ENCODE measurements around the gene MIER1.

GRCh38 chr1:67019600-67020136 is 94.9 kb downstream of the MIER1 start:
- TF ChIP-seq, protein P1, sequence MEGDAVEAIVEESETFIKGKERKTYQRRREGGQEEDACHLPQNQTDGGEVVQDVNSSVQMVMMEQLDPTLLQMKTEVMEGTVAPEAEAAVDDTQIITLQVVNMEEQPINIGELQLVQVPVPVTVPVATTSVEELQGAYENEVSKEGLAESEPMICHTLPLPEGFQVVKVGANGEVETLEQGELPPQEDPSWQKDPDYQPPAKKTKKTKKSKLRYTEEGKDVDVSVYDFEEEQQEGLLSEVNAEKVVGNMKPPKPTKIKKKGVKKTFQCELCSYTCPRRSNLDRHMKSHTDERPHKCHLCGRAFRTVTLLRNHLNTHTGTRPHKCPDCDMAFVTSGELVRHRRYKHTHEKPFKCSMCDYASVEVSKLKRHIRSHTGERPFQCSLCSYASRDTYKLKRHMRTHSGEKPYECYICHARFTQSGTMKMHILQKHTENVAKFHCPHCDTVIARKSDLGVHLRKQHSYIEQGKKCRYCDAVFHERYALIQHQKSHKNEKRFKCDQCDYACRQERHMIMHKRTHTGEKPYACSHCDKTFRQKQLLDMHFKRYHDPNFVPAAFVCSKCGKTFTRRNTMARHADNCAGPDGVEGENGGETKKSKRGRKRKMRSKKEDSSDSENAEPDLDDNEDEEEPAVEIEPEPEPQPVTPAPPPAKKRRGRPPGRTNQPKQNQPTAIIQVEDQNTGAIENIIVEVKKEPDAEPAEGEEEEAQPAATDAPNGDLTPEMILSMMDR (IDR thresholded peaks at IDR 0.05), result no peak
- no peak for TF ChIP-seq EZH2 (IDR thresholded peaks at IDR 0.05; ENCODE audit: borderline replicate concordance, insufficient read depth, low read depth, low read length, poor library complexity, severe bottlenecking)

Measured in B cell (primary cell).